ENCODE results near the gene SUFU.

- TF ChIP-seq CTCF (IDR thresholded peaks at IDR 0.05; ENCODE audit: low read depth, low read length): no peak
- no peak for TF ChIP-seq EZH2phosphoT487 (IDR thresholded peaks at IDR 0.05; ENCODE audit: low read depth)
Observed at GRCh38 chr10:102658802-102659201, 155.0 kb downstream of the SUFU start.
